Epithelial cell of proximal tubule (primary cell): ENCODE results near the gene PRSS56. TPM values are rescaled to one million over a fixed set of nuclear protein-coding genes. Genes with fewer than 3 reads are reported as not detected.

Experiments used
- DNase-seq: peaks from one replicate; pipeline ENCODE4 v3.0.0-alpha.2; 2011; ENCODE audit warnings: low read depth
- H3K4me3 ChIP-seq: 2 replicates; pipeline ENCODE4 v1.5.1; 2011; ENCODE audit warnings: low read depth, mild to moderate bottlenecking, low read length
- CTCF ChIP-seq: conservative IDR thresholded peaks from 2 replicates; pipeline ENCODE4 v1.5.1; 2012; ENCODE audit warnings: low read depth, mild to moderate bottlenecking, low read length
- total RNA-seq: library from RNA; depleted of rRNA; stranded (reverse); fragments of >200 nt; gene quantifications from 2 replicates; pipeline ENCODE4 v1.2.3, GENCODE V29; 2015

Gene PRSS56
- total RNA-seq, 1 donor from 2014 or later: not detected

- TF ChIP-seq CTCF: no peak
- peak overlapping the region; percentile 6 for H3K4me3 ChIP-seq
- DNase-seq: no peak
Observed at GRCh38 chr2:232488097-232488711, 32.0 kb upstream of the PRSS56 start.

GRCh38 chr2:232488721-232489300, 31.4 kb upstream of the PRSS56 start:
- no peak for TF ChIP-seq CTCF
- H3K4me3 ChIP-seq: no peak overlapping the region
- no peak for DNase-seq

GRCh38 chr2:232489516-232490220, 30.5 kb upstream of the PRSS56 start:
- no peak for TF ChIP-seq CTCF
- no peak for DNase-seq
- H3K4me3 ChIP-seq: no peak overlapping the region

GRCh38 chr2:232490221-232491138, 29.7 kb upstream of the PRSS56 start:
- no peak for TF ChIP-seq CTCF
- no peak for DNase-seq
- no peak overlapping the region for H3K4me3 ChIP-seq

GRCh38 chr2:232491139-232491780, 28.9 kb upstream of the PRSS56 start:
- H3K4me3 ChIP-seq: no peak overlapping the region
- no peak for TF ChIP-seq CTCF
- DNase-seq: no peak

- DNase-seq: no peak
- H3K4me3 ChIP-seq: no peak overlapping the region
- TF ChIP-seq CTCF: no peak
Observed at GRCh38 chr2:232492236-232492848, 27.8 kb upstream of the PRSS56 start.
